ENCODE measurements around the gene TRIM10. TPM values are rescaled to one million over a fixed set of nuclear protein-coding genes. Genes with fewer than 3 reads are reported as not detected.

TRIM10 gene
- polyA plus RNA-seq, 3 donors = not detected

DNA sequence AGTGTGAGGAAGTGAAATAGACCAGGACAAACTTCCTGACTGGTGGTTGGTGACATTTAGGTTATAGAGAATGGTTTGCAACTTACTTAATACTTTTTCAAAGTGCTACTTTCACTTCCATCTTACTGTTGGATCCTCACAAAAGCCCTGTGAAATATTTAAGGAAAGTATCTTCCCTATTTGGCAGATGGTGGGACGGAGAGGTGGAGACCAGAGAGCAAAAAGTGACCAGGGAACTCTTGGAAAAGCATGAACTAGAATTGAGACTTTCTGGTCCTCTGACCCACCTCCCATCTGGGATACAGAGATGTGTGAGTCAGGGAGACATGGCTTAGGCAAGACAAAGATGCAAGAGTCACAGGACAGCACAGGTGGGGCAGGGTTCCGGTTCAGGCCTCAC is 3.0 kb downstream of the TRIM10 start:
- no peaks in the 10 kb centered on the region for H3K36me3 ChIP-seq (replicated peaks in 1 of 2; ENCODE audit: control insufficient read depth in 1 of 2, insufficient read depth in 2 of 2, low read length in 2 of 2)
- H3K4me2 ChIP-seq (replicated peaks; ENCODE audit: extremely low read depth, low read length, poor library complexity, severe bottlenecking) = peak overlapping the region; percentile 3
- Mint-ChIP-seq H3K27me3 (ENCODE audit: low read depth in 3 of 3) (peaks cover 0 to 6% (median 4%) of the 10 kb centered on the region in 3 donors), H3K4me1 (peaks cover 22% of the 10 kb centered on the region), H3K9me3 (no peaks in the 10 kb centered on the region), H3K27ac (peak overlapping the region in 2 of 7 donors; percentile 1 to 21), H3K36me3 (no peaks in the 10 kb centered on the region), H3K4me3 (no peak overlapping the region)
- H3K27me3 ChIP-seq (ENCODE audit: control insufficient read depth in 2 of 2, insufficient read depth in 2 of 2, low read length in 2 of 2) = no peaks in the 10 kb centered on the region
- H3K9me3 ChIP-seq (replicated peaks in 1 of 2; ENCODE audit: control insufficient read depth in 1 of 2, insufficient read depth in 1 of 2, low read length in 2 of 2) = no peaks in the 10 kb centered on the region
- TF ChIP-seq, protein P1, sequence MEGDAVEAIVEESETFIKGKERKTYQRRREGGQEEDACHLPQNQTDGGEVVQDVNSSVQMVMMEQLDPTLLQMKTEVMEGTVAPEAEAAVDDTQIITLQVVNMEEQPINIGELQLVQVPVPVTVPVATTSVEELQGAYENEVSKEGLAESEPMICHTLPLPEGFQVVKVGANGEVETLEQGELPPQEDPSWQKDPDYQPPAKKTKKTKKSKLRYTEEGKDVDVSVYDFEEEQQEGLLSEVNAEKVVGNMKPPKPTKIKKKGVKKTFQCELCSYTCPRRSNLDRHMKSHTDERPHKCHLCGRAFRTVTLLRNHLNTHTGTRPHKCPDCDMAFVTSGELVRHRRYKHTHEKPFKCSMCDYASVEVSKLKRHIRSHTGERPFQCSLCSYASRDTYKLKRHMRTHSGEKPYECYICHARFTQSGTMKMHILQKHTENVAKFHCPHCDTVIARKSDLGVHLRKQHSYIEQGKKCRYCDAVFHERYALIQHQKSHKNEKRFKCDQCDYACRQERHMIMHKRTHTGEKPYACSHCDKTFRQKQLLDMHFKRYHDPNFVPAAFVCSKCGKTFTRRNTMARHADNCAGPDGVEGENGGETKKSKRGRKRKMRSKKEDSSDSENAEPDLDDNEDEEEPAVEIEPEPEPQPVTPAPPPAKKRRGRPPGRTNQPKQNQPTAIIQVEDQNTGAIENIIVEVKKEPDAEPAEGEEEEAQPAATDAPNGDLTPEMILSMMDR (IDR thresholded peaks at IDR 0.05) = no peak
- no peak overlapping the region for H3K4me3 ChIP-seq (replicated peaks in 1 of 3; ENCODE audit: low read depth in 2 of 3, low read length in 3 of 3)
- H2AFZ ChIP-seq (ENCODE audit: insufficient read depth, low read depth, low read length, poor library complexity, severe bottlenecking) = no peak overlapping the region
- no peak overlapping the region for H3K27ac ChIP-seq (ENCODE audit: low read depth in 1 of 2, low read length in 2 of 2)
- H3K79me2 ChIP-seq (ENCODE audit: insufficient read depth, low read length) = no peaks in the 10 kb centered on the region
- no peak overlapping the region for H3K9ac ChIP-seq (ENCODE audit: insufficient read depth, low read length, poor library complexity, severe bottlenecking)
- H3K4me1 ChIP-seq (ENCODE audit: control insufficient read depth in 1 of 2, insufficient read depth in 2 of 2, low read length in 2 of 2) = peaks cover 28 to 29% of the 10 kb centered on the region in 2 donors
- no peak for DNase-seq
- WGBS (ENCODE audit: insufficient coverage) = 14% methylated on average over 2 of the region's 2 CpGs
- intact Hi-C loops (cut with micrococcal nuclease) = no loop called here
- H4K20me1 ChIP-seq (ENCODE audit: insufficient read depth, low read length) = no peaks in the 10 kb centered on the region

DNA sequence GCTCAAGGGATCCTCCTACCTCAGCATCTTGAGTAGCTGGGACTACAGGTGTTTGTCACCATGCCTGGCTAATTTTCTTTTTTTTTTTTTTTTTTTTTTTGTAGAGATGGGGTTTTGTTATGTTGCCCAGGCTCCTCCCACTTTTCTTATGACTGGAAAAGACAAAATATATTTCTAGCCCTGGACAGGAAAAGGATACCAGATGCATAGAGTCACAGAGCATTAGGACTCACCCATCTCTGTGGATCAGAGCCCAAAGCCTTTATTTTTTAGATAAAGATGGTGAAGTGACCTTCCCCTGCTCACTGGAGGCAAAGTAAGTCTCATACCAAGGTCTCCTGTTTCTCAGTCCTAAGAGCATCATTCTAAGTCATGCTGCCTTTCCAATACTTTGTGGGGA is 3.4 kb downstream of the TRIM10 start:
- Histone ChIP-seq H4K20me1 (ENCODE audit: insufficient read depth, low read length) (no peaks in the 10 kb centered on the region), H3K9me3 (replicated peaks in 1 of 2; ENCODE audit: control insufficient read depth in 1 of 2, insufficient read depth in 1 of 2, low read length in 2 of 2) (no peaks in the 10 kb centered on the region), H3K4me3 (replicated peaks in 1 of 3; ENCODE audit: low read depth in 2 of 3, low read length in 3 of 3) (no peak overlapping the region), H3K4me1 (ENCODE audit: control insufficient read depth in 1 of 2, insufficient read depth in 2 of 2, low read length in 2 of 2) (peaks cover 28 to 32% of the 10 kb centered on the region in 2 donors), H2AFZ (ENCODE audit: insufficient read depth, low read depth, low read length, poor library complexity, severe bottlenecking) (no peak overlapping the region), H3K27ac (ENCODE audit: low read depth in 1 of 2, low read length in 2 of 2) (no peak overlapping the region), H3K27me3 (ENCODE audit: control insufficient read depth in 2 of 2, insufficient read depth in 2 of 2, low read length in 2 of 2) (no peaks in the 10 kb centered on the region), H3K36me3 (replicated peaks in 1 of 2; ENCODE audit: control insufficient read depth in 1 of 2, insufficient read depth in 2 of 2, low read length in 2 of 2) (no peaks in the 10 kb centered on the region), H3K79me2 (ENCODE audit: insufficient read depth, low read length) (no peaks in the 10 kb centered on the region), H3K4me2 (replicated peaks; ENCODE audit: extremely low read depth, low read length, poor library complexity, severe bottlenecking) (peak overlapping the region; percentile 3), H3K9ac (ENCODE audit: insufficient read depth, low read length, poor library complexity, severe bottlenecking) (no peak overlapping the region)
- Mint-ChIP-seq H3K4me1 (peaks cover 23% of the 10 kb centered on the region), H3K9me3 (no peaks in the 10 kb centered on the region), H3K27me3 (ENCODE audit: low read depth in 3 of 3) (peaks cover 0 to 6% (median 4%) of the 10 kb centered on the region in 3 donors), H3K4me3 (no peak overlapping the region), H3K36me3 (no peaks in the 10 kb centered on the region), H3K27ac (no peak overlapping the region)
- intact Hi-C loops (cut with micrococcal nuclease) = no loop called here
- no peak for DNase-seq
- TF ChIP-seq, protein P1 (IDR thresholded peaks at IDR 0.05) = no peak
